Left ventricle myocardium superior (tissue), 1 donor: Measurements from ENCODE around the gene RTN4RL2. TPM values are rescaled to one million over a fixed set of nuclear protein-coding genes. Genes with fewer than 3 reads are reported as not detected.
"Not testable (repeated sequence)": the region's sequence is repeated elsewhere in the genome, so short reads cannot be mapped to it uniquely, and the experiment has no call there.

Source experiments
- ATAC-seq: fragments of 200-7000 bp; cut with Tn5 transposase; one replicate; pipeline ENCODE4 v1.9.1; 2020; ENCODE audit warnings: mild to moderate bottlenecking, moderate library complexity
- DNase-seq: peaks from one replicate; pipeline ENCODE4 v3.0.0-alpha.2; 2020
- intact Hi-C: fragments of 100-400 bp; cut with micrococcal nuclease; formaldehyde crosslinking; loops from one replicate; pipeline ENCODE4 v1.11.0; 2022
- total RNA-seq: library from RNA; stranded (reverse); fragmentation: NEBNext Ultra II Directional; extraction: Animal tissue kit (Norgen Biotek cat#: 25700); gene quantifications from one replicate; pipeline ENCODE4 v1.2.1, GENCODE V29; 2021
- donor health status: DM: no; HTN: yes; CAD: no; lungs with severe emphysema.

Gene RTN4RL2
- total RNA-seq, 1 donor from 2014 or later = 1.0 TPM

DNA sequence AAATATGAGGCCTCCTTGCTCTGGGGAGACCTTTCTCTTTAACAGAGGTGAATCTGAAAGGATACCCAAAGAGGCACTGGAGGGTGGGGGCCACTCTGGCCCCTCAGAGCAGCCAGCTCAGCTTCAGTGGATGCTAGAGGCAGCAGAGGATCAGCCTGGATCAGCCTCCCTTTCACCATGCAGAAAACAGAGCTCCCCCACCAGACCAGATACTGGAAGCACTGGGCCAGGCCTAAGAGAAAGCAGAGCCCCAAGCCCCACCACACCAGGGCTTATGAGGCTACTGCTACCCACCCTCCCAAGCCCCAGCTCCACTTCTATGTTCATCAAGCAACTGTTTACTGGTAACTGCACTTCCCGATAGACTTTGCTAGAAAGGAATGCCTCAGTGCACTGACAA lies 29.4 kb upstream of the RTN4RL2 start:
- ATAC-seq (no peak), DNase-seq (no peak)
- intact Hi-C loops = loop anchor here (10.0 kb wide), 1 partner anchor 66 kb away; no protein-coding TSS in a partner anchor

DNA sequence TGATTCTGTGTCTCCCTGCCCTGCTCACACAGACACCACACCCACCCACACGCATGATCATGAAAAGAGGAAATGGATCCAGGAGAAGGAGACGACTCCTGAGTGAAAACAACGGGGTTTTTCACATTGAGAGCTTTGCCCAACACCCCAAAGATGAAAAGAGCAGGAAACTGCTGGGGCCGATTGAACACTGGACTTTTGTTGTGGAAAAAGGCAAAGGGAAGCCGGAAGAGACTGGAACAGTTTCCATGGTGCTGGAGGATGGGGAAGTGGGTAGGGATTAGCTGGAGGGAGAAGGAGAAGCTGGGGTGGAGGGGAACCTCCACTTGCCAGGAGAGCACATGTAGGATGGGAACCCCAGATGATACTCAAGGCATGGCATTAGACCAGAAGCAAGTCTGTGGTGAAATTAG lies 28.2 kb upstream of the RTN4RL2 start:
- no peak for DNase-seq
- intact Hi-C loops = loop anchor here (10.0 kb wide), 1 partner anchor 67 kb away; no protein-coding TSS in a partner anchor
- no peak for ATAC-seq

DNA sequence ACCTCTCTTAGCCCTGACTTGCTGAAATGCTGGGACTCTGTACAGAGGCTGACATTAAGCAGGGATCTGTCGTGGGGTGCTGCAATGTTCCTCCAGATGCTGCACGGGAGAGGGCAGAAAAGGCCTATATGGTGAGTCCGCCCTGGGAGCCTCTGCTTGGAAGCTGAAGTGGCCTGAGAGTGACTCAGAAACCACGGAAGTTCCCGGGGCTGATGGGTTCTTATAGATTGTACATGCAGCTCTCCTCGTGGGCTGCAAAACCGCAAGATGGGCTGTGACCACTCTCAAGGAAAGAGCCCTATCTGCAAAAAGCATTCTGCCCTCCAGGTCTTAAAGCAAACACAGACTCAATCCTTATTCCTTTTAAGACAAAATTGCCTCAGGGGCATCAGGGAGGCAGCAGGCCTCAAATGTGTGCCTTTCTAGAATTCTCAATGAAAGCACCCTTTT lies 27.6 kb upstream of the RTN4RL2 start:
- intact Hi-C loops = loop anchor here (10.0 kb wide), 1 partner anchor 68 kb away; no protein-coding TSS in a partner anchor
- DNase-seq (no peak), ATAC-seq (no peak)

DNA sequence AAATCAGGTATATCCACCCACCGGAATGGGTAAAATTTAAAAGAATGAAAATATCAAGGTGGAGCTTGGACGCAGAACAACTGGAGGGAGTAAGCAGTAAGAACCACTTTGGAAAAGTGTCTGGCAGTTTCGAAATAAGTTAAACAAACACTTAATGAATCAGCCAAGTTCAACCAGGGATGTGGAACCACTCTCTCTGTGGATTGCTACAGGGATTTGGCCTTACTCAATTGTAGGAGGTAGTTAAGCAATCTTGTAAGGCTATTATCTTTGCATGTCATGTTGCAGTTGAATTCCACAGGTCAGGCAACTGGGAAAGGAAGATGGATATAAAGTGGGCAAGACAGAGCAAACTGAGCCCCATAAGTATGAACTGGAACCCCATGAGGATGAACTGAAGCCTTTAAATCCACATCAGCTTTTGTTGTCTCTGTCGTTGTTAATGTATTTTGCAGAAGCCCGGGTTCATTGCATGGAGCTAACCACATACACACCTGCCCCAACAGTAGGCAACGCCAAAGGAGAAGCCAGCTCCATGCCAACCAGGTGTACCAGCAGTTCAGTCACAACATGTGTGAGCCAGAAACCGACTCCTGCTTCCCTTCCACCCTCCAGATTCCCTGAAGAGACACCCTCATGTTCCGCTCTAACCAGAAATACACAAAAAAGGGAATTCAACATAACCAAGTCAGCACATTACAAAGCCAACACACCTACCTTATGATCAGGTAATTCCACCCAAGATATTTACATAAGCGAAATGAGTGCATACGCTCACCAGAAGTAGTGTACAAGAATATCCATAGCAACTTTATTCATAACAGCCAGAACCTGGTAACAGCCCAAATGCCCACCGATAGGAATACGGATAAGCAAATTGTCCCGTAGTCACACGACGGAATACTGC lies 25.4 kb upstream of the RTN4RL2 start:
- ATAC-seq (peak; percentile 80), DNase-seq (no peak)
- intact Hi-C loops = loop anchor here (10.0 kb wide), 1 partner anchor 70 kb away; no protein-coding TSS in a partner anchor

GRCh38 chr11:57436031-57436430 lies 24.3 kb upstream of the RTN4RL2 start:
- ATAC-seq (no peak), DNase-seq (no peak)
- intact Hi-C loops = loop anchor here (10.0 kb wide), 1 partner anchor 71 kb away; no protein-coding TSS in a partner anchor

DNA sequence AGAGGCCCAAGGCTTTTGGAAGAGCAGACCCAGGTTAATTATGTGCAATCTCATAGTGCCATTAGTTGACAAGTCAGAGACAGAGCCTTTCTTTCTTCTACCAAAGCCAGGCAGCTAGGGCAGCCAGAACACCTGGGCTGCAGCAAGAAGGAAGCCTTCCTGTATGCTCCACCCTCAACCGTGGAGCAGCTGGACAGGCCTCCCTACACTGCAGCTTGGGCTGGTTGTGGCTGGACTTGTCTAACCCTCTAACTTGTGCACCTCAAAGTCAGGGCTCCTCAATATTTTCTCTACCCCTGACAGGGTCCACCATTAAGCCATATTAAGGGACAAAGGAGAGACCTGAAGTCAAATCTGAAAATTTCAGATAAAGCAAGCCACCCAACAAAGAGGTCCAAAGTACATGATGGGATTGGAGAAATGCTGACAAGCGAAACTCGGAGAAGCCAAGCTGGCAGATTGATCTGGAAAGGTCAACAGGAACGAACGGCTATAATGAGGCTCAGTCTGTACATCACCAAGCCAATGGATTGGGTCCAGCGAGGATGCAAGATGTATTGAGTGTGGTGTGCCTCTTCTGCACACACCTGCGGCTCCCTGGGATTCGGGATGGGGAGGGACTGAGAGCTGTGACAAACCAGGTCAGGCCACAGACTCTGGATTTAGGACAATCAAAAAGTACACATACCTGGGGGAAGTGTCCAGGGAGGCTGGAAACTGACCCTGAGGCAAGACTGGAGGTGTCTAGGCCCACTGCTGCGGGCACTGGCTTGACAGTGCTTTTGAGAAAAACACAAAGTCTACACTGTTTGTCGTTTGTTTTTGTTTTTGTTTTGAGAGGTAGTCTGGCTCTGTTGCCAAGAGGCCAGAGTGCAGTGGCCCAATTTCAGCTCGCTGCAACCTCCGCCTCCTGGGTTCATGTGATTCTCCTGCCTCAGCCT lies 21.7 kb upstream of the RTN4RL2 start:
- ATAC-seq = no peak
- no peak for DNase-seq
- intact Hi-C loops = loop anchor here (10.0 kb wide), 1 partner anchor 74 kb away; no protein-coding TSS in a partner anchor

- ATAC-seq (no peak), DNase-seq (no peak)
- intact Hi-C loops = loop anchor here (10.0 kb wide), 1 partner anchor 75 kb away; no protein-coding TSS in a partner anchor
These were observed 20.5 kb upstream of the RTN4RL2 start for GRCh38 chr11:57439786-57440185.

GRCh38 chr11:57440744-57441414 lies 19.4 kb upstream of the RTN4RL2 start:
- no peak for ATAC-seq
- intact Hi-C loops = no loop called here
- no peak for DNase-seq

GRCh38 chr11:57444362-57445121 lies 15.8 kb upstream of the RTN4RL2 start:
- no peak for DNase-seq
- no peak for ATAC-seq
- intact Hi-C loops = no loop called here

DNA sequence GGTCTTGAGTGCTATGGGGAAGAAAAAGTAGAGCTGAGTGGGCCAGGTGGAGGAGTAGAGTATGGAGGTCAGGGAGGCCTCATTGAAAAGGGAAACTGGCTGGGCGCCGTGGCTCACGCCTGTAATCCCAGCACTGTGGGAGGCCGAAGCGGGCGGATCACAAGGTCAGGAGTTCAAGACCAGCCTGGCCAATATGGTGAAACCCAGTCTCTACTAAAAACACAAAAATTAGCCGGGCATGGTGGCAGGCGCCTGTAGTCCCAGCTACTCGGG lies 15.3 kb upstream of the RTN4RL2 start:
- intact Hi-C loops = not testable (repeated sequence)

GRCh38 chr11:57446055-57446454 lies 14.3 kb upstream of the RTN4RL2 start:
- no peak for ATAC-seq
- DNase-seq = no peak
- intact Hi-C loops = no loop called here

More for the DNA sequence above, 15.3 kb upstream of the RTN4RL2 start:
- not testable (repeated sequence) for ATAC-seq, DNase-seq

DNA sequence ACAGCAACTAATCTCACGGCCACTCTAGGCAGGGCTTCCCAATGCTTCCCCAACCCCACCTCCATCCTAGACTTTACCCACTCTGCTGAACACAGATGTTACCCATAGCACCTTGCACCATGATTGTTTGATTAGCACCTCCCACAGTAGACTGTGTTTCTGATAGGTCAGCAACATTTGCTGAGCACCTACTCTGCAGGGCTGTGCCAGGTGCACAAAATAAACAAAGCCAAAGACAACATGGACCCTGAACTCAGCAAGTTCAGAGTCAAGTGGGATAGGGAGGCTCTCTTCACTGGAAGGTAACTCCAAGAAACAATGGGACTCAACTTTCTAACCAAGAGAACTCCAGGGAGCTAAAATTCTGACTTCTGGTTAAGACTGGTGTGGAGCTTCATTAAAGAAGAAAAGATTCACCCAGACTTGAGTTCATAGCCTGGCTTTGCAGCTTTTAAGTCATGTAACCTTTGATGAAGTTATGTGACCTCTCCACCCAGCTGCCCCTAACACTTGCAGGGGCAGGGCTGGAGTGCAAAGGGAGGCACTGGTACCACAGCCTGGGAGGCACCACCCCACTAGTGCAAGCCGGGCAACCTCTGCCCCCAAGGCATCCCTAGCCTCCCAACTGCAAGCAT lies 6.7 kb upstream of the RTN4RL2 start:
- no peak for DNase-seq
- no peak for ATAC-seq
- intact Hi-C loops = no loop called here

DNA sequence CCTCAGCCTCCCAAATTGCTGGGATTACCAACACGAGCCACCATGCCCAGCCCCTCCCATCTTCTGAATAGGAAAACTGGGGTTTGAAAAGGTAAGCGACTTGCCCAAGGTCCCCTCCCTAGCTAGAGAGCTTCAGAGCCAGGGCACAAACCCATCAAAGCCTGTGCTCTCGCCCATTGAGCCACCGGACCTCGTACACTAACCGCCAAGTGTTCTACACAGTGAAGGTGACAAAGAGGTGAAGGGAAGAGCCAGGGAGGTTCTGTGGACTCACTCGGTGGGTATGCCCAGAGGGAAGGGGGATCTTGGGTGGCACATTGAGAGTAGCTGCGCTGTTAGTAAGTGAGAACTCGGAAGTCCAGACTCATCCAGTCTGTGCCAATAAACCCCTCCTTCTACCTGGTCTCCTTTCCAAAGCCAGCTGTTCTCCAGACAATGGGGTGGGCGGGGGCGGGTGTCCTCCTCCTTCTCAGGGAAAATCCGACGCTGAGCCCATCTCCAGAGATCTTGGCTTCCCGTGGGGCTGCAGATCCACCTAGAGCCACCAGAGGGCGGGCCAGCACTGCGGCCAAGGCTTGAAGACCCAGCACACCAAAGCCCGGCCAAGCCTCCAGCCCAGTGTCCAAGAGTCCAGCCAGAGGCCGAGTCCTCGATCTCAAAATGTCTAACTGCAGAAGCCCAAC lies 3.2 kb upstream of the RTN4RL2 start:
- intact Hi-C loops = no loop called here
- DNase-seq = peak; percentile 94
- ATAC-seq = peak; percentile 89

- ATAC-seq (no peak), DNase-seq (no peak)
- intact Hi-C loops = no loop called here
These were observed 2.7 kb upstream of the RTN4RL2 start for GRCh38 chr11:57457643-57458023.

- ATAC-seq (no peak), DNase-seq (no peak)
- intact Hi-C loops = no loop called here
These were observed 2.3 kb upstream of the RTN4RL2 start for GRCh38 chr11:57458060-57458409.

DNA sequence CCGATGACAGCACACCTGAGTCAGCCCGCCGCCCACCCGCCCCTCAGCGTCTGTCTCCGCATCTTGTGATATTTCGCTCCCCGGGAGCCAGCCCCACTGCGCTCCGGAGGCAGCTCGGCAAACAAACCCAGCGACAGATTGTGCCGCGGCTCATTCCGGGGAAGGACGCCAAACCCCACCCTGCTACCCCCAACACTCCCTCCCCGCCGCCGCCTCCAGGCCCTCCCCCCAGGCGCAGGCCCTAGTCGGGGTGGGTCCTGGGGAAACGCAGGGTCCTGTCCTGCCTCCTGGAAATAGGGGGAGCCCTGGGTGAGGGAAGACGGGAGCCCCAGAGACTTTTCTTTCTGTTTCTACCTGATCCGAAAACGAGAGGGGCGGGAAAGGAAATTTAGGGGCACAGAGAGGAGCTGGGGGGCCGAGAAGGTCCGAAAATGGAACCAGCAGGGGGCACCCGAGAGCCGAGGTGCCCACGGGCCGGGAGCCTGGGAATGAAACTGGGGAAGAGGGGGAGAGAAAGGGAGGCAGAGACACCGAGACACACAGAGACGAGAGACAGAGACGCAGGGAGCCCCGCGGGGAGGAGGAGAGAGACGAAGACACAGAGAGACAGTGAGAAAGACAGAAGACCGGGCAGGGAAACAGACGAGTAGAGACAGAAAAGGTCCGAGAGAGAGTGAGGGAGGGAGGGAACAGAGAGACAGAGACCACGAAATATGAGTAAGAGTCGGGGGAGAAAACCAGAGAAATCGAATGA lies 1.7 kb upstream of the RTN4RL2 start:
- ATAC-seq (peak; percentile 71), DNase-seq (peak; percentile 77)
- intact Hi-C loops = no loop called here
